ENCODE results near the gene VWA5B1.

The VWA5B1 gene

DNA sequence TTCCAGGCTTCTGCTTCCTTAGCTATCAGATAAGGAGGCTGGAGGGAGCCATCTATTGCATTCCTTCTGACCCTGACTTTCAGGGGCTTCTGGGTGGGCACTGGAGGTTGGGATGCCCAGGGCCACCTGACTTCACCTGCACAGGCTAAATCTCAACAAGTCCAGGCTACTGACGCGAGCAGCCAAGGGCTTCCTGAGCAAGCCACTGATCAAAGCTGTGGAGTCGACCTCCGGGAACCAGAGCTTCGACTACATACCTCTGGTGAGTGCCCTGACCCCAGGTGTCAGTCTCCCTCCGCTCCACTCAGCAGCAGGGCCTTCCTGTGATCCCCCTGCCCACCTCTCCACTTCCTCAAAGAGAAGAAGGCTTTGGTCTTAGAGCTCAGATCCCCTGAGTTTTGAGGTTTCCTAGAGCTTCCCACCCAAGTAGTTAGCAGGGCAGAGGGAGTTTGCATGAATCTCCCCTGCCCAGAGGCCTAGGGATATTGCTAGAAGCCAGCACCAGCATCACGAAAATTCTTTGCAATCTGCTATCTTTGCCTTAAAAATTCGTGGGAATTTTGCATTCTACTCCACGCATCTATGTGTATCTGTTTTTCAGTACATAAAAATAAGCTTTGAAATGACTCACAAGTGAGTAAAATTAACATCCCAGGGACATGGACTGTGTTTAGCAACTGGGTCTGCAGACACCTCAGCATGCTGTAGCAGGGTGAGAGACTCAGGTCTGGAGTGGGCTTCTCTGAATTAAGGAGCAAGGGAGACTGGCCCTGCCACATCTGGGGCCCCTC is 61.4 kb downstream of the VWA5B1 start:
- H3K4me3 ChIP-seq (replicated peaks in 1 of 2; ENCODE audit: low read depth in 2 of 2, low read length in 2 of 2): no peak overlapping the region
- no peak for DNase-seq (ENCODE audit: low read depth in 2 of 2)
- TF ChIP-seq, protein P1, sequence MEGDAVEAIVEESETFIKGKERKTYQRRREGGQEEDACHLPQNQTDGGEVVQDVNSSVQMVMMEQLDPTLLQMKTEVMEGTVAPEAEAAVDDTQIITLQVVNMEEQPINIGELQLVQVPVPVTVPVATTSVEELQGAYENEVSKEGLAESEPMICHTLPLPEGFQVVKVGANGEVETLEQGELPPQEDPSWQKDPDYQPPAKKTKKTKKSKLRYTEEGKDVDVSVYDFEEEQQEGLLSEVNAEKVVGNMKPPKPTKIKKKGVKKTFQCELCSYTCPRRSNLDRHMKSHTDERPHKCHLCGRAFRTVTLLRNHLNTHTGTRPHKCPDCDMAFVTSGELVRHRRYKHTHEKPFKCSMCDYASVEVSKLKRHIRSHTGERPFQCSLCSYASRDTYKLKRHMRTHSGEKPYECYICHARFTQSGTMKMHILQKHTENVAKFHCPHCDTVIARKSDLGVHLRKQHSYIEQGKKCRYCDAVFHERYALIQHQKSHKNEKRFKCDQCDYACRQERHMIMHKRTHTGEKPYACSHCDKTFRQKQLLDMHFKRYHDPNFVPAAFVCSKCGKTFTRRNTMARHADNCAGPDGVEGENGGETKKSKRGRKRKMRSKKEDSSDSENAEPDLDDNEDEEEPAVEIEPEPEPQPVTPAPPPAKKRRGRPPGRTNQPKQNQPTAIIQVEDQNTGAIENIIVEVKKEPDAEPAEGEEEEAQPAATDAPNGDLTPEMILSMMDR (IDR thresholded peaks at IDR 0.05; ENCODE audit: low read depth, low read length): no peak

DNA sequence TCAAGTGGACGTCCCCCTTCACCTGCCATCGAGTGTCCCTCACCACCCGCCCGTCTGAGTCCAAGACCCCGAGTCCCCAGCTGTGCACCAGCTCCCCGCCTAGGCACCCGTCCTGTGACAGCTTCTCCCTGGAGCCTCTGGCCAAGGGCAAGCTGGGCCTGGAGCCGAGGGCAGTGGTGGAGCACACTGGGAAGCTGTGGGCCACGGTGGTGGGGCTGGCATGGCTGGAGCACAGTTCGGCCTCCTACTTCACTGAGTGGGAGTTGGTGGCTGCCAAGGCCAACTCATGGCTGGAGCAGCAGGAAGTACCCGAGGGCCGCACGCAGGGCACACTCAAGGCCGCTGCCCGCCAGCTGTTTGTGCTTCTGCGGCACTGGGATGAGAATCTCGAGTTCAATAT is 63.2 kb downstream of the VWA5B1 start:
- DNase-seq (ENCODE audit: low read depth in 2 of 2): no peak
- TF ChIP-seq, protein P1 (IDR thresholded peaks at IDR 0.05; ENCODE audit: low read depth, low read length): no peak
- H3K4me3 ChIP-seq (replicated peaks in 1 of 2; ENCODE audit: low read depth in 2 of 2, low read length in 2 of 2): no peak overlapping the region

DNA sequence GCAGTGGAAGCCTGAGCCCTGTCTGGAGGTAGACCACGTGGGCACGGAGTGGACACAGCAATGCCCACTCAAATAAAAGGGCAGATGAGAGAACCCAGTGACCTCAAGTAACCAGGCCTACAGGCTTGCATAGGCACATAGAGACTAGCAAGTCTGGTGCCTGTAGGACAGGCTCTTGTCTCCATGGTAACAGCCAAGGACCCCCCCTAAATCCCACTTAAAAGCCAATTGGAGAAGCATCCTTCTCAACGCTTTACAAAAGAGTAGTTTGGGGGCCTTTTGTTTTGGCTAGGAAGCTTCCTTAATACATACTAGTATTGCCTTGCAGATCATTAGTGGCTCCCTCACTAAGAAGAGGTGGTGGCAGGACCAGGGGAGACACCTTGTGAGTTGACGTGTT is 63.9 kb downstream of the VWA5B1 start:
- no peak for DNase-seq (ENCODE audit: low read depth in 2 of 2)
- TF ChIP-seq, protein P1 (IDR thresholded peaks at IDR 0.05; ENCODE audit: low read depth, low read length): no peak
- H3K4me3 ChIP-seq (replicated peaks in 1 of 2; ENCODE audit: low read depth in 2 of 2, low read length in 2 of 2): no peak overlapping the region

DNA sequence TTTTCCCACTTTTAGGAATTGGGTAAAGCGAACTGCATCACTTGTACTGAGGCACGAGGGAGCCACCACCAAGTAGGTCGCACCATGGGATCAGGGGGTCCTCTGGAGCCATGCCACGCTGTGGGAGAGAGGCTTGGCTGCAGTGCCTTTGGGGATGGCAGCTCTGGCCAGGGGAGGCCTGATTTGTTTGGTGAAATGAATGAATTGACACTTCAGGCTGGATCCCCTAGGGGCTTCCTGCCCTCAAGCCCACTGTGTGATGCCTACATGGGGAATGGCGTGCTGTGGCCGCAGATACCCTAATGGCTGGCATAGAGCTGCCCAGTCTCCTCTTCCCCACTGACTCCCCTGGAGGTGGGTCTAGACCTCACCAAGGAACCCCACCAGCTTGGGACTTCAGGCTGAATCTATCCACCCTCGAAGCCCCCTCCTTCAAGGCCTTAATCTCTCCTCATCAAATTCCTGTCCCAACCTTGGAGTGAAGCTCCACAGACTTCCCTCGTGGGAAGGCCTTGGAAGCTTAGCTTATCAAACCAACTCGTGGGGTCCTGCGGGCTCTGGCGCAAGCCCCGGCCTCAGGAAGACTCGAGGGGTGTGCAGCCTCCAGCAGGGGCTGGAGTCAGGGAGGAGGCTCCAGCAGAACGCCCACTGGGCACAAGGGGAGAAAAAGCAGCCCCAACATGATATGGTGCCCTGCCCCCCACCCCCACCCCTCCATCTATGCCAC is 64.6 kb downstream of the VWA5B1 start:
- DNase-seq (ENCODE audit: low read depth in 2 of 2): no peak
- TF ChIP-seq, protein P1 (IDR thresholded peaks at IDR 0.05; ENCODE audit: low read depth, low read length): no peak
- H3K4me3 ChIP-seq (replicated peaks in 1 of 2; ENCODE audit: low read depth in 2 of 2, low read length in 2 of 2): no peak overlapping the region

DNA sequence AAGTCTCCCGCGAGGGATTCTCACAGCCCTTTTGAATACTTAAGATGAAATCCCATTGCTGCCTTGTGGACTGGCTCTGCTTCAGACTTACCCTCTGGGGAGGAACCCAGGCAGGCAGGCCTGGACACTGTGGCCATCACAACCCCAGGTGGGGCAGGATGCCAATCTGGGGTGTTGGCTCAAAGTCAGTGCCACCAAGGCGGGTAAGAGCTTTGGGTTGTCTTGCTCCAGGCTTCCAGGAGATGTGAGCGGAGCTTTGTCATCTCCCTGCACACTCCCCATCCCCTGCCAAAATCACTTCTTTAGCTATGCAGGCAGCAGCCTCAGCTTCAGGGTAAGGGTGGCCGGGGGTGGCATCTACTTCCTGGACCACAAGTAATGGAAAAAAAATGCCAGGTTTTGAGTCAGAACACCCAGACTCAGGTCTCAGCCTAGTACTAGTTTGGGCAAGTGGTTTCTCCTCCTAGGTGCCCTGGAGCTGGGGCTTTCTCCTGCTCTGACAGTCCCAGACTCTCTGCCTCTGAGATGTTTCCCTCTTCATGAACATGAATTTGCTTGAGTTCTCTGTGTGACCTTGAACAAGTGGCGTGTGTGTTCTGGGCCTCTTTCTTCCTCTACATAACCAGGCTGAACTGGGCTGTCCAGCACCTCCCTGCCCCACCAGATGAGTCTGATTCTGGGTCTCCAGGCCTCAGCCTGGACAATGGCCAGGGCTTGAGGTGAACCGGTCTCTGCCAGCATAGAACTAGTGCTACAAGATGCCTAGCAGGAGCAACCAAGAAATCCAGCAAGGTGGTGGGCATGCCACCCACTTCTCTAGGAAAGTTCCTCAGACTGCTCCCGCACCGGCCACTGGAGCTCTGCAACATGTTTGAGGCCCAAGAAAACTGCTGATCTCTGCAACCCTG is 65.4 kb downstream of the VWA5B1 start:
- no peak overlapping the region for H3K4me3 ChIP-seq (replicated peaks in 1 of 2; ENCODE audit: low read depth in 2 of 2, low read length in 2 of 2)
- DNase-seq (ENCODE audit: low read depth in 2 of 2): no peak
- TF ChIP-seq, protein P1 (IDR thresholded peaks at IDR 0.05; ENCODE audit: low read depth, low read length): no peak

DNA sequence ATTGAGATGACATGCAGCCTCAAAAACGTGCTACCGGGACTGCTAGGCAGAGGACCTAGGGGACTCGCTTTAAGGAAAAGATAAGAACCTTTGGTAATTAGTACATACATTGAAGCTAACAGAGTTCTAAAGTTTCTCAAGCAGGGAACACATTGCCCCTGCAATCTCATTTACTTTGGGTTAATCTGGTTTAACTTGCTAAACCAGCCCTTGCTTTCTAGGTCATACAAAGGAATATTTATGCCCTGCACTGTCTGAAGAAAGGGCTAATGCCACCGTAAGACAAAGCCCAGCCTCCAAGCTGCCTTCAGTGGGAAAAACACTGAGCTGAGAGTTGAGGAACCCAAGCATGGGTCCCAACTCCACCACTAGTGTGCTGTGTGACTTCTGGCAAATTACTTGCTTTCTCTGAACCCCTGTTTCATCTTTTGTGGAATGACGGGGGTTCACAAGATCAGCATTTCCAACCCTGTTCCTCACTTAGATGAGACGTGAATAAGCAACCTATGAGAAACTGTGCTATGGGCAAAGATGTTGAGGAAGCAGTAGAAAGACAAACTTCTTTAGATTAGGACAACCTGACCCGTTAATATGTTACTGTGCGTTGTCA is 66.3 kb downstream of the VWA5B1 start:
- DNase-seq (ENCODE audit: low read depth in 2 of 2): no peak
- TF ChIP-seq, protein P1 (IDR thresholded peaks at IDR 0.05; ENCODE audit: low read depth, low read length): no peak
- H3K4me3 ChIP-seq (replicated peaks in 1 of 2; ENCODE audit: low read depth in 2 of 2, low read length in 2 of 2): no peak overlapping the region

Measured in cardiac fibroblast (primary cell).